ENCODE data around the gene PATJ.

Gene PATJ

GRCh38 chr1:62038594-62039284 is 296.5 kb downstream of the PATJ start:
- no peak for DNase-seq (ENCODE audit: extremely low read depth in 1 of 2, low read depth in 1 of 2)

- no peak for DNase-seq (ENCODE audit: extremely low read depth in 1 of 2, low read depth in 1 of 2)
These were observed 298.2 kb downstream of the PATJ start for GRCh38 chr1:62040450-62040849.

- no peak for DNase-seq (ENCODE audit: extremely low read depth in 1 of 2, low read depth in 1 of 2)
These were observed 298.7 kb downstream of the PATJ start for GRCh38 chr1:62040973-62041372.

- DNase-seq (ENCODE audit: extremely low read depth in 1 of 2, low read depth in 1 of 2) = no peak
These were observed 300.9 kb downstream of the PATJ start for GRCh38 chr1:62043154-62043553.

- DNase-seq (ENCODE audit: extremely low read depth in 1 of 2, low read depth in 1 of 2) = no peak
These were observed 303.3 kb downstream of the PATJ start for GRCh38 chr1:62045574-62045973.

- DNase-seq (ENCODE audit: extremely low read depth in 1 of 2, low read depth in 1 of 2) = no peak
These were observed 304.6 kb downstream of the PATJ start for GRCh38 chr1:62046927-62047326.

GRCh38 chr1:62050165-62050564 is 307.9 kb downstream of the PATJ start:
- no peak for DNase-seq (ENCODE audit: extremely low read depth in 1 of 2, low read depth in 1 of 2)

- DNase-seq (ENCODE audit: extremely low read depth in 1 of 2, low read depth in 1 of 2) = no peak
These were observed 310.7 kb downstream of the PATJ start for GRCh38 chr1:62052946-62053345.

GRCh38 chr1:62054188-62054587 is 311.9 kb downstream of the PATJ start:
- no peak for DNase-seq (ENCODE audit: extremely low read depth in 1 of 2, low read depth in 1 of 2)

GRCh38 chr1:62057230-62057629 is 314.9 kb downstream of the PATJ start:
- DNase-seq (ENCODE audit: extremely low read depth in 1 of 2, low read depth in 1 of 2) = no peak

GRCh38 chr1:62057641-62058290 is 315.5 kb downstream of the PATJ start:
- no peak for DNase-seq (ENCODE audit: extremely low read depth in 1 of 2, low read depth in 1 of 2)

- DNase-seq (ENCODE audit: extremely low read depth in 1 of 2, low read depth in 1 of 2) = no peak
These were observed 316.7 kb downstream of the PATJ start for GRCh38 chr1:62058956-62059355.

GRCh38 chr1:62062087-62062486 is 319.8 kb downstream of the PATJ start:
- no peak for DNase-seq (ENCODE audit: extremely low read depth in 1 of 2, low read depth in 1 of 2)

GRCh38 chr1:62064829-62065407 is 322.6 kb downstream of the PATJ start:
- no peak for DNase-seq (ENCODE audit: extremely low read depth in 1 of 2, low read depth in 1 of 2)

- DNase-seq (ENCODE audit: extremely low read depth in 1 of 2, low read depth in 1 of 2) = no peak
These were observed 324.4 kb downstream of the PATJ start for GRCh38 chr1:62066713-62067112.

GRCh38 chr1:62068416-62068843 is 326.1 kb downstream of the PATJ start:
- DNase-seq (ENCODE audit: extremely low read depth in 1 of 2, low read depth in 1 of 2) = no peak

GRCh38 chr1:62068978-62069377 is 326.7 kb downstream of the PATJ start:
- DNase-seq (ENCODE audit: extremely low read depth in 1 of 2, low read depth in 1 of 2) = no peak

GRCh38 chr1:62070384-62071011 is 328.2 kb downstream of the PATJ start:
- DNase-seq (ENCODE audit: extremely low read depth in 1 of 2, low read depth in 1 of 2) = no peak

GRCh38 chr1:62071695-62072094 is 329.4 kb downstream of the PATJ start:
- no peak for DNase-seq (ENCODE audit: extremely low read depth in 1 of 2, low read depth in 1 of 2)

GRCh38 chr1:62076286-62076685 is 334.0 kb downstream of the PATJ start:
- no peak for DNase-seq (ENCODE audit: extremely low read depth in 1 of 2, low read depth in 1 of 2)

- DNase-seq (ENCODE audit: extremely low read depth in 1 of 2, low read depth in 1 of 2) = no peak
These were observed 335.5 kb downstream of the PATJ start for GRCh38 chr1:62077821-62078220.

Measured in stimulated activated CD8-positive, alpha-beta memory T cell treated with anti-CD3 and anti-CD28 coated beads, Interleukin-7, amount 100 ng/mL, for 48 hours (primary cell).